ENCODE data around the gene UQCRQ.
"Not testable (repeated sequence)": the region's sequence is repeated elsewhere in the genome, so short reads cannot be mapped to it uniquely, and the experiment has no call there.

The UQCRQ gene

GRCh38 chr5:132834057-132834456 lies 32.4 kb upstream of the UQCRQ start:
- no peak for DNase-seq

- no peak for DNase-seq
Measured at GRCh38 chr5:132836852-132837251, 29.6 kb upstream of the UQCRQ start.

GRCh38 chr5:132837868-132838267 lies 28.6 kb upstream of the UQCRQ start:
- DNase-seq: no peak

- DNase-seq: no peak
Measured at GRCh38 chr5:132838516-132839282, 27.7 kb upstream of the UQCRQ start.

- peak; percentile 21 for DNase-seq
Measured at GRCh38 chr5:132839426-132840301, 26.8 kb upstream of the UQCRQ start.

- DNase-seq: no peak
Measured at GRCh38 chr5:132840313-132840712, 26.1 kb upstream of the UQCRQ start.

GRCh38 chr5:132840896-132841295 lies 25.5 kb upstream of the UQCRQ start:
- DNase-seq: no peak

- peak; percentile 44 for DNase-seq
Measured at GRCh38 chr5:132841305-132841704, 25.1 kb upstream of the UQCRQ start.

- DNase-seq: no peak
Measured at GRCh38 chr5:132848270-132848669, 18.2 kb upstream of the UQCRQ start.

- no peak for DNase-seq
Measured at GRCh38 chr5:132849347-132849746, 17.1 kb upstream of the UQCRQ start.

GRCh38 chr5:132850066-132850465 lies 16.4 kb upstream of the UQCRQ start:
- DNase-seq: no peak

- DNase-seq: no peak
Measured at GRCh38 chr5:132853323-132853722, 13.1 kb upstream of the UQCRQ start.

GRCh38 chr5:132853790-132854189 lies 12.7 kb upstream of the UQCRQ start:
- DNase-seq: no peak

- no peak for DNase-seq
Measured at GRCh38 chr5:132854301-132854700, 12.1 kb upstream of the UQCRQ start.

- DNase-seq: not testable (repeated sequence)
Measured at GRCh38 chr5:132854992-132855391, 11.4 kb upstream of the UQCRQ start.

GRCh38 chr5:132856011-132856410 lies 10.4 kb upstream of the UQCRQ start:
- DNase-seq: no peak

GRCh38 chr5:132859889-132860437 lies 6.5 kb upstream of the UQCRQ start:
- no peak for DNase-seq

- DNase-seq: no peak
Measured at GRCh38 chr5:132860742-132861141, 5.7 kb upstream of the UQCRQ start.

- DNase-seq: no peak
Measured at GRCh38 chr5:132865668-132866341, 637 bp upstream of the UQCRQ start.

GRCh38 chr5:132867046-132867451 lies 607 bp downstream of the UQCRQ start:
- no peak for DNase-seq

GRCh38 chr5:132868754-132869153 lies 2.3 kb downstream of the UQCRQ start:
- no peak for DNase-seq

- DNase-seq: no peak
Measured at GRCh38 chr5:132870801-132871200, 4.4 kb downstream of the UQCRQ start.

Data from inflammatory macrophage treated with lipopolysaccharide for 4 hours (primary cell).